Upper lobe of left lung (tissue), 6 donors: ENCODE data around the gene ABCB6. TPM values are rescaled to one million over a fixed set of nuclear protein-coding genes. Genes with fewer than 3 reads are reported as not detected.

ENCODE experiments used
- ATAC-seq, 2 donors: fragments of 200-7000 bp; cut with Tn5 transposase; one replicate each; pipeline ENCODE4 v1.9.1; 2022; ENCODE audit warnings: mild to moderate bottlenecking in 2 of 2, moderate library complexity in 2 of 2; ENCODE audit not compliant: low FRiP score in 2 of 2
- DNase-seq, 2 donors: peaks; one replicate each; pipeline ENCODE4 v3.0.0-alpha.2; 2019 to 2020
- H3K27ac ChIP-seq, 4 donors: fragments of 200-600 bp; sonication (generic); one replicate each; pipeline ENCODE4 v1.5.1; 2016 to 2019
- H3K27me3 ChIP-seq, 4 donors: fragments of 200-600 bp; sonication (generic); one replicate each; pipeline ENCODE4 v1.5.1; 2017 to 2019
- H3K36me3 ChIP-seq, 4 donors: fragments of 200-600 bp; sonication (generic); one replicate each; pipeline ENCODE4 v1.5.1; 2016 to 2019
- H3K4me1 ChIP-seq, 4 donors: fragments of 200-600 bp; sonication (generic); one replicate each; pipeline ENCODE4 v1.5.1; 2018 to 2019
- H3K4me3 ChIP-seq, 4 donors: fragments of 200-600 bp; sonication (generic); one replicate each; pipeline ENCODE4 v1.5.1; 2017 to 2019; ENCODE audit warnings: mild to moderate bottlenecking in 2 of 4, moderate library complexity in 1 of 4
- H3K9me3 ChIP-seq, 4 donors: fragments of 200-600 bp; sonication (generic); one replicate each; pipeline ENCODE4 v1.5.1; 2018 to 2019
- CTCF ChIP-seq, 6 experiments: fragments of 450-650 bp in 4 of 6; fragments of 200-600 bp in 2 of 6; sonication (generic) in 2 of 6; IDR thresholded peaks; one replicate each; pipeline ENCODE4 v1.5.1; 2016 to 2019; ENCODE audit warnings: antibody characterized with exemption in 6 of 6
- EP300 ChIP-seq, 4 donors: sonication (generic); formaldehyde crosslinking; IDR thresholded peaks; one replicate each; pipeline ENCODE4 v1.5.1; 2017; ENCODE audit warnings: antibody characterized with exemption in 4 of 4, control low read depth in 2 of 4
- POLR2A ChIP-seq, 4 donors: fragments of 450-650 bp; IDR thresholded peaks; one replicate each; pipeline ENCODE4 v1.5.1; 2016 to 2017; ENCODE audit warnings: antibody characterized with exemption in 4 of 4, mild to moderate bottlenecking in 2 of 4
- POLR2AphosphoS5 ChIP-seq, 2 donors: sonication (generic); formaldehyde crosslinking; IDR thresholded peaks; one replicate each; pipeline ENCODE4 v1.5.1; 2017; ENCODE audit warnings: antibody characterized with exemption in 2 of 2
- WGBS, 2 donors: methylation state at CpG; one replicate each; pipeline ENCODE4 v1.1.5; 2017 to 2018; 5-methylcytosine and 5-hydroxymethylcytosine counted together
- total RNA-seq, 6 donors: library from RNA; depleted of rRNA in 4 of 6; stranded (reverse); fragments of >200 nt in 4 of 6; gene quantifications; one replicate each; pipeline versions ENCODE4 v1.1.0 to v1.2.1, GENCODE V29; 2016 to 2021
- donor health status: DM: no; HTN: no; CAD: no; lungs with moderate emphysema.
- donor health status: DM: no; HTN: yes; CAD: no; lungs with severe emphysema.

ABCB6 gene
- total RNA-seq, 6 donors from 2014 or later: 11.0 to 35.6 (median 21.9) TPM

- Histone ChIP-seq H3K27ac (peak overlapping the region; percentile 77 to 96 (median 96)), H3K36me3 (peaks cover 2 to 37% (median 11%) of the 10 kb centered on the region in 4 donors), H3K27me3 (no peaks in the 10 kb centered on the region), H3K9me3 (no peaks in the 10 kb centered on the region), H3K4me1 (peaks cover 74 to 95% (median 82%) of the 10 kb centered on the region in 4 donors), H3K4me3 (peak overlapping the region in 3 of 4 donors; percentile 12 to 31 (median 18))
- WGBS, 2 donors: 61 to 67% methylated on average over 12 to 22 of the region's 22 CpGs
- DNase-seq: peak in 1 of 2 donors; percentile 78
- TF ChIP-seq POLR2AphosphoS5 (IDR thresholded peaks at IDR 0.05) (no peak), CTCF (IDR thresholded peaks at IDR 0.05) (no peak), EP300 (IDR thresholded peaks at IDR 0.05) (no peak), POLR2A (IDR thresholded peaks at IDR 0.05) (no peak)
- no peak for ATAC-seq
These were observed 31.5 kb upstream of the ABCB6 start for GRCh38 chr2:219250049-219250781.

GRCh38 chr2:219249203-219249980 lies 30.6 kb upstream of the ABCB6 start:
- 12% methylated on average over 7 of the region's 7 CpGs; no CpG with 5 or more reads in 1 of the 2 donors for WGBS, 2 donors
- Histone ChIP-seq H3K27me3 (no peaks in the 10 kb centered on the region), H3K9me3 (no peaks in the 10 kb centered on the region), H3K27ac (peak overlapping the region; percentile 77 to 96 (median 96)), H3K4me1 (peaks cover 74 to 94% (median 81%) of the 10 kb centered on the region in 4 donors), H3K4me3 (peak overlapping the region in 3 of 4 donors; percentile 12 to 31 (median 18)), H3K36me3 (peaks cover 2 to 37% (median 11%) of the 10 kb centered on the region in 4 donors)
- ATAC-seq (peak; percentile 7 to 74), DNase-seq (peak in 1 of 2 donors; percentile 93)
- TF ChIP-seq POLR2A (IDR thresholded peaks at IDR 0.05): peak in 2 of 4 donors; percentile 48 to 67
- peak; percentile 71 to 82 for TF ChIP-seq POLR2AphosphoS5 (IDR thresholded peaks at IDR 0.05)
- TF ChIP-seq EP300 (IDR thresholded peaks at IDR 0.05): no peak
- TF ChIP-seq CTCF (IDR thresholded peaks at IDR 0.05): peak in 1 of 6 experiments; percentile 5

GRCh38 chr2:219248845-219249202 lies 30.1 kb upstream of the ABCB6 start:
- ATAC-seq (no peak), DNase-seq (no peak)
- WGBS, 2 donors: 66 to 74% methylated on average over 2 of the region's 2 CpGs
- Histone ChIP-seq H3K36me3 (peaks cover 2 to 37% (median 11%) of the 10 kb centered on the region in 4 donors), H3K9me3 (no peaks in the 10 kb centered on the region), H3K4me3 (peak overlapping the region in 3 of 4 donors; percentile 12 to 31 (median 18)), H3K27me3 (no peaks in the 10 kb centered on the region), H3K27ac (peak overlapping the region; percentile 77 to 96 (median 96)), H3K4me1 (peaks cover 70 to 95% (median 77%) of the 10 kb centered on the region in 4 donors)
- TF ChIP-seq POLR2AphosphoS5 (IDR thresholded peaks at IDR 0.05): no peak
- TF ChIP-seq CTCF (IDR thresholded peaks at IDR 0.05): no peak
- TF ChIP-seq POLR2A (IDR thresholded peaks at IDR 0.05): no peak
- TF ChIP-seq EP300 (IDR thresholded peaks at IDR 0.05): no peak

GRCh38 chr2:219247678-219248642 lies 29.2 kb upstream of the ABCB6 start:
- no peak for ATAC-seq
- H3K27ac ChIP-seq: peak overlapping the region; percentile 77 to 96 (median 96)
- no peaks in the 10 kb centered on the region for H3K27me3 ChIP-seq
- peaks cover 2 to 37% (median 11%) of the 10 kb centered on the region in 4 donors for H3K36me3 ChIP-seq
- 79 to 87% methylated on average over 16 to 17 of the region's 17 CpGs for whole genome bisulfite sequencing, 2 donors
- no peaks in the 10 kb centered on the region for H3K9me3 ChIP-seq
- no peak for TF ChIP-seq CTCF (IDR thresholded peaks at IDR 0.05)
- TF ChIP-seq POLR2AphosphoS5 (IDR thresholded peaks at IDR 0.05): peak; percentile 70 to 74
- H3K4me1 ChIP-seq: peaks cover 61 to 86% (median 69%) of the 10 kb centered on the region in 4 donors
- DNase-seq: peak in 1 of 2 donors; percentile 58
- H3K4me3 ChIP-seq: peak overlapping the region in 2 of 4 donors; percentile 9 to 18
